ENCODE measurements around the gene LRRC15.

The LRRC15 gene

DNA sequence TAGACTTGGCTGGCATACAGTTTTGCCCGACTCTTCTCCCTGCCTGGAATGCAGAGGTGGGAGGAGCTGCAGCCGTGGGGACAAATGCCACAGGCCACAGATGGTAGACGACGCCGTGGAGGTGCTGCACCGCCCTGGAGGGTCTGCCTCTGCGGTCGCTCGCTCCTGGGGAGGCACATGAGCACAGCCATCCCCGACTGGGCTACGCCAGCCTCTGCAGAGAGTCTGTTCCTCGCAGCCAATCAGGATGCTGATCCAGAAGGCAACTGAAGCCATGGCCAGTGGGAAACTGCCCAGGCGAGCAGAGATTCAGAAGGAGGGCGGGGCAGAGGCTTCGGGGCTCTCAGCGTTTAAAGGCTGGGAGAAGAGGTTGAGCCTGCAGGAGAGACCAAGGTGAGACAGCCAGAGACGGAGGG, 11.9 kb upstream of the LRRC15 start:
- FAIRE-seq (no peak), DNase-seq (ENCODE audit: insufficient read length, low spot score) (no peak)

DNA sequence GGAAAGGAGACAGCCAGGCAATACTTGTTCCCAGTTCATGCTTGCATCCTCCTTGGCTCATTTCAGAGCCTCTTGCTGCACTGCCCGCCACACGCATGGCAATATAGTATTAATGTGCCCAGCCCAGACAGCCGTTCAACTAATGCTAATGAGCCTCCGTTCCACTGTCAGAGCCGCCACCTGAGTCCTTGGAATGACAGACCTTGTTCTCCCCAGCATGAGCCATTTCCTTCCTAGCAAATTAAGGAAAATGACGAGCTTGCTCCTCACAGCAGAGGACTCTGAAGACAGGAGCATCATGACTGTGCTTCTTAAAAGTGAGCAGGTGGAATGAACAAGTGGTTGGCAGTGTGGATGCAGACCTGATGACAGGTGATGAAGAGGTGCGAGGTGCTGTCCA, 10.8 kb upstream of the LRRC15 start:
- FAIRE-seq (no peak), DNase-seq (ENCODE audit: insufficient read length, low spot score) (no peak)
- TF ChIP-seq, protein P1, sequence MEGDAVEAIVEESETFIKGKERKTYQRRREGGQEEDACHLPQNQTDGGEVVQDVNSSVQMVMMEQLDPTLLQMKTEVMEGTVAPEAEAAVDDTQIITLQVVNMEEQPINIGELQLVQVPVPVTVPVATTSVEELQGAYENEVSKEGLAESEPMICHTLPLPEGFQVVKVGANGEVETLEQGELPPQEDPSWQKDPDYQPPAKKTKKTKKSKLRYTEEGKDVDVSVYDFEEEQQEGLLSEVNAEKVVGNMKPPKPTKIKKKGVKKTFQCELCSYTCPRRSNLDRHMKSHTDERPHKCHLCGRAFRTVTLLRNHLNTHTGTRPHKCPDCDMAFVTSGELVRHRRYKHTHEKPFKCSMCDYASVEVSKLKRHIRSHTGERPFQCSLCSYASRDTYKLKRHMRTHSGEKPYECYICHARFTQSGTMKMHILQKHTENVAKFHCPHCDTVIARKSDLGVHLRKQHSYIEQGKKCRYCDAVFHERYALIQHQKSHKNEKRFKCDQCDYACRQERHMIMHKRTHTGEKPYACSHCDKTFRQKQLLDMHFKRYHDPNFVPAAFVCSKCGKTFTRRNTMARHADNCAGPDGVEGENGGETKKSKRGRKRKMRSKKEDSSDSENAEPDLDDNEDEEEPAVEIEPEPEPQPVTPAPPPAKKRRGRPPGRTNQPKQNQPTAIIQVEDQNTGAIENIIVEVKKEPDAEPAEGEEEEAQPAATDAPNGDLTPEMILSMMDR (IDR thresholded peaks at IDR 0.05; ENCODE audit: insufficient read depth, missing control alignments), result no peak

More for the DNA sequence above, 11.9 kb upstream of the LRRC15 start:
- TF ChIP-seq, protein P1 (IDR thresholded peaks at IDR 0.05; ENCODE audit: insufficient read depth, missing control alignments), result no peak

DNA sequence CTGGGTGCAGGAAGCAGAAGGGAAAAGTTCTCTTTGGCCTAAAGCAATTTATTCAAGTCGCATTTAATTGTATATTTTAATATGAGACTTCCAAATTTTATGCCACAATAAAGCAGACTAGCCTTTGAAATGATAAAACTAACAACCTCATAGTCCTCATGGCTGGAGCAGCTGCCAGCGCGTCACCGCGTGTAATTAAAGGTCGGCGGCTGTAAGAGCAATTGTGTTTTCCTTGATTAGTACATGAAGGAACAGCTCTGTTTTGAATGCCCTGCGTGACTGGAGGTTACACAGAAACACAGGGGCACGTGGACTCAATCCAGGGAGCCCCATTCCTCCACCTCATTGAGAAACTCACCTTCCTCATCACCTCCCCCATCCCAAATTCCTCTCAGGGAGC, 10.1 kb upstream of the LRRC15 start:
- DNase-seq (ENCODE audit: insufficient read length, low spot score) (no peak), FAIRE-seq (no peak)
- TF ChIP-seq, protein P1 (IDR thresholded peaks at IDR 0.05; ENCODE audit: insufficient read depth, missing control alignments), result no peak

GRCh38 chr3:194379231-194379630, 9.7 kb upstream of the LRRC15 start:
- no peak for FAIRE-seq
- TF ChIP-seq, protein P1 (IDR thresholded peaks at IDR 0.05; ENCODE audit: insufficient read depth, missing control alignments), result no peak
- DNase-seq (ENCODE audit: insufficient read length, low spot score), result no peak

DNA sequence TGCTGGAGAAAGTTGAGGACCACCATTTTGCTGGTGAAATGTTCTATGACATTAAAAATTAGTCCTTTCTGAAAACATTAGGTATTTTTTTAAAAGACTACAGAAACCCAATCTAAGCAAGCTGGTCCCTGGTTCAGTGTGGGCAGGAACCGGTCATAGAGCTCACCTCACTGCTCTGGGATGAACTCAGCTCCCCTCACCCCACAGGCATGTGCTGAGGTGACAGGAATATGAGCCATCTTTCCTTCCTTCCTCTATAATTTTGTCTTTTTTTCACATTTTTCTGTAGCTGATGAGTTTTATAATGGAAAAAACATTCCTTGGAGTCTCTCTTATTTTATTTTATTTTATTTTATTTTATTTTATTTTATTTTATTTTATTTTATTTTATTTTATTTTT, 8.2 kb upstream of the LRRC15 start:
- DNase-seq (ENCODE audit: insufficient read length, low spot score), result no peak
- TF ChIP-seq, protein P1 (IDR thresholded peaks at IDR 0.05; ENCODE audit: insufficient read depth, missing control alignments), result no peak

GRCh38 chr3:194376241-194376560, 6.7 kb upstream of the LRRC15 start:
- FAIRE-seq (no peak), DNase-seq (ENCODE audit: insufficient read length, low spot score) (no peak)
- TF ChIP-seq, protein P1 (IDR thresholded peaks at IDR 0.05; ENCODE audit: insufficient read depth, missing control alignments), result no peak

More for the DNA sequence above, 8.2 kb upstream of the LRRC15 start:
- no peak for FAIRE-seq

GRCh38 chr3:194375473-194376240, 6.1 kb upstream of the LRRC15 start:
- FAIRE-seq (peak; percentile 6), DNase-seq (ENCODE audit: insufficient read length, low spot score) (peak; percentile 83)
- TF ChIP-seq, protein P1 (IDR thresholded peaks at IDR 0.05; ENCODE audit: insufficient read depth, missing control alignments), result no peak

Data from D721Med (cell line).